ENCODE data around the gene KCNMB4. TPM values are rescaled to one million over a fixed set of nuclear protein-coding genes. Genes with fewer than 3 reads are reported as not detected.
"Not testable (repeated sequence)": the region's sequence is repeated elsewhere in the genome, so short reads cannot be mapped to it uniquely, and the experiment has no call there.

Gene KCNMB4
- total RNA-seq, 4 donors from 2014 or later, result 2.7 to 4.9 (median 3.3) TPM

DNA sequence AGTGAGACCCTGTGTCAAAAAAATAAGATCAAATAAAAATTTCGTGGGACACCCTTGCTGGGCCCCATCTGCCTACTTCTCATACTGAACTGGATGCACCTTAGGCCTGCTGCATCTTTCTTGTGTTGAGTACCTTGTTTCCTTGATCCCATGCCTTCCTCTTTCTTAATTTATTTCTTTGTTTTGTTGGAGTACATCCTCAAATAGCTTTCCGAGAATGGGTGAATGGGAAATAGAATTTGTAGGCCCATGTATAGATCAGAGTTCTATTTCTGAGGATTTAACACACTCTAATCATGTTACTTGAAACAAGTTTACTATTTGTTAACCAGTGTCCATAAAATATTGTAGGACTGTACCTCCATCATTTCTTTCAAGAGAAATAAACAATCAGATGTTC lies 23.6 kb downstream of the KCNMB4 start:
- H3K27me3 ChIP-seq, result no peaks in the 10 kb centered on the region
- H3K4me1 ChIP-seq, result no peaks in the 10 kb centered on the region
- TF ChIP-seq POLR2AphosphoS5 (IDR thresholded peaks at IDR 0.05) (no peak), EP300 (IDR thresholded peaks at IDR 0.05) (no peak), POLR2A (IDR thresholded peaks at IDR 0.05) (no peak)
- TF ChIP-seq, protein P1, sequence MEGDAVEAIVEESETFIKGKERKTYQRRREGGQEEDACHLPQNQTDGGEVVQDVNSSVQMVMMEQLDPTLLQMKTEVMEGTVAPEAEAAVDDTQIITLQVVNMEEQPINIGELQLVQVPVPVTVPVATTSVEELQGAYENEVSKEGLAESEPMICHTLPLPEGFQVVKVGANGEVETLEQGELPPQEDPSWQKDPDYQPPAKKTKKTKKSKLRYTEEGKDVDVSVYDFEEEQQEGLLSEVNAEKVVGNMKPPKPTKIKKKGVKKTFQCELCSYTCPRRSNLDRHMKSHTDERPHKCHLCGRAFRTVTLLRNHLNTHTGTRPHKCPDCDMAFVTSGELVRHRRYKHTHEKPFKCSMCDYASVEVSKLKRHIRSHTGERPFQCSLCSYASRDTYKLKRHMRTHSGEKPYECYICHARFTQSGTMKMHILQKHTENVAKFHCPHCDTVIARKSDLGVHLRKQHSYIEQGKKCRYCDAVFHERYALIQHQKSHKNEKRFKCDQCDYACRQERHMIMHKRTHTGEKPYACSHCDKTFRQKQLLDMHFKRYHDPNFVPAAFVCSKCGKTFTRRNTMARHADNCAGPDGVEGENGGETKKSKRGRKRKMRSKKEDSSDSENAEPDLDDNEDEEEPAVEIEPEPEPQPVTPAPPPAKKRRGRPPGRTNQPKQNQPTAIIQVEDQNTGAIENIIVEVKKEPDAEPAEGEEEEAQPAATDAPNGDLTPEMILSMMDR (IDR thresholded peaks at IDR 0.05), result no peak
- no peak overlapping the region for H3K27ac ChIP-seq
- peaks cover 6% of the 10 kb centered on the region for H3K9me3 ChIP-seq
- 92% methylated on average over 2 of the region's 2 CpGs for WGBS
- no peaks in the 10 kb centered on the region for H3K36me3 ChIP-seq
- no peak for DNase-seq (ENCODE audit: low spot score in 2 of 2)
- H3K4me3 ChIP-seq, result no peak overlapping the region

GRCh38 chr12:70392631-70393030 lies 26.5 kb downstream of the KCNMB4 start:
- not testable (repeated sequence) for H3K4me1 ChIP-seq; H3K4me3 ChIP-seq; DNase-seq (ENCODE audit: low spot score in 2 of 2); H3K9me3 ChIP-seq; H3K36me3 ChIP-seq; H3K27ac ChIP-seq; H3K27me3 ChIP-seq
- WGBS, result 91% methylated on average over 1 of the region's 1 CpG

DNA sequence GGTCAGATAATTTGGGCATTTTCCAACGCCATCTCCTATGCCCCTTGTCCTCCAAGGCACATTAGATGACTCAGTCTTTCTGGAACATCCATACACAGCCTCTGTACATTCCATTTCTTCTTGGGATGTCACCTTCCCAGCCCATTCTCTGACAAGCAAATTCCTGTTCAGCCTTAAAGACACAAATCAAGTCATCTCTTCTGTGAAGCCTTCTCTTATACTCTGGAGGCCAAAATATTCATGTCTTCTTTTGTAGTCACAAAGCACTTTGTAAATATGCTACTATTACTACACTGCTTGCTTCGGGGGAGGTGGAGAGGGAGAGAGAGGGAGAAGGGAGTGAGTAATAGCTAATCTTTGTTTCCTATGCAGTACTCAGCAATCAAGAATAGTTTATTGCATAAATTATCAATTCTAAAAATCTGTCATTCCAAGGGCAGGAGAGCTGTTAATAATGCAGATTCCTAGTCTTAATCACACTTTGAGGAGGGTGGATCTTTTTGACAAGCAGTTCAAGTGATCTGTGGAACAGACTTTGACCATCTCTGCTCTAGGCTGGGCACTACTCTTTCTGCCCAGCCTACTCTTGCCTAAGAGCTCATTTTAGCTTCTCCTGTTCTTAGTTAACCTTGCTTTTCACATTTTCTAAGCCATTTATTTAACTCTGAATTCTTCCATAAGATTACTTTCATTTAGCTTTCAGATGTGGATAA lies 27.9 kb downstream of the KCNMB4 start:
- Histone ChIP-seq H3K27me3 (no peaks in the 10 kb centered on the region), H3K4me1 (no peaks in the 10 kb centered on the region), H3K36me3 (no peaks in the 10 kb centered on the region), H3K4me3 (no peak overlapping the region), H3K9me3 (peaks cover 6% of the 10 kb centered on the region), H3K27ac (no peak overlapping the region)
- 49% methylated on average over 2 of the region's 2 CpGs for WGBS
- no peak for DNase-seq (ENCODE audit: low spot score in 2 of 2)
- TF ChIP-seq POLR2A (IDR thresholded peaks at IDR 0.05) (no peak), POLR2AphosphoS5 (IDR thresholded peaks at IDR 0.05) (no peak), EP300 (IDR thresholded peaks at IDR 0.05) (no peak)
- TF ChIP-seq, protein P1 (IDR thresholded peaks at IDR 0.05), result no peak

DNA sequence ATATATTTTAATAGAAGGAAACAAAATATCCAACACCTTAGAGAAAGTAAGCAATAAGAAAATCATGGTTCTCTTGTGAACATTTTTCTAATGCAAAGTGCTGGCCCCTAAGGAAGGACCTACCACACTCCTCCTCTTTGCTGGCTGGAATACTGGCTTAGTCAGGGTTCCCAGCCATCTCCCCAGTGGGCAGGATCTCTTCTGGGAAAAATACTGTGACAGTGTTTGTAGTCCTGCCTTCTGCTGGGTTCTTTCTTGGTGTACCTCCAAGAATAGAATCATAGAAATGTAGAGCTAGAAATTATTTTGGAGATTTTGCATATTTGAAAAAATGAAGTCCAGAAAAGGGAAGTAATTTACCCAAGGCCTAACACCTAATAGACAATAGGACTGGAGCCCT lies 31.9 kb downstream of the KCNMB4 start:
- no peak overlapping the region for H3K4me3 ChIP-seq
- H3K4me1 ChIP-seq, result no peaks in the 10 kb centered on the region
- H3K36me3 ChIP-seq, result no peaks in the 10 kb centered on the region
- no peaks in the 10 kb centered on the region for H3K27me3 ChIP-seq
- no peak for TF ChIP-seq POLR2AphosphoS5 (IDR thresholded peaks at IDR 0.05)
- TF ChIP-seq, protein P1 (IDR thresholded peaks at IDR 0.05), result no peak
- no peak for TF ChIP-seq POLR2A (IDR thresholded peaks at IDR 0.05)
- TF ChIP-seq EP300 (IDR thresholded peaks at IDR 0.05), result no peak
- H3K27ac ChIP-seq, result no peak overlapping the region
- DNase-seq (ENCODE audit: low spot score in 2 of 2), result no peak
- no peaks in the 10 kb centered on the region for H3K9me3 ChIP-seq

DNA sequence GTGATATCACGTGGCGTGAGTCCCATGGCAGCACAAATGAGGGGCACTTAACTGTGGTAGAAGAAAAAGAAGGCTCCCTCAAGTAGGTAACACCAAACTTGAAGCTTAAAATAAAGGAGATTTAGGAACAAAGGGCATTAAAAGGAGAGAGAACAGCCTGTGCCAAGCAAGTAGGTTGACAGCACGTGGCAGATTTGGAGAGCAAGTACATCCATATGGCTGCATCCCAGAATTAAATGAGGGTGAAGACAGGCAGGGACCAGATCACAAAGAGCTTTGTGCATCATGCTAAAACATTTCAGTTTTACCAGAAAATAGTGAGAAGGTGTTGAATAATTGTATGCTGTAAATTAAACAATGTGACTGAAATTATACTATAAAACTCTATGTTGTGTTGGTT lies 32.8 kb downstream of the KCNMB4 start:
- H3K4me3 ChIP-seq, result no peak overlapping the region
- H3K27me3 ChIP-seq, result no peaks in the 10 kb centered on the region
- H3K9me3 ChIP-seq, result no peaks in the 10 kb centered on the region
- WGBS, result 77% methylated on average over 3 of the region's 3 CpGs
- H3K4me1 ChIP-seq, result no peaks in the 10 kb centered on the region
- TF ChIP-seq POLR2AphosphoS5 (IDR thresholded peaks at IDR 0.05), result no peak
- no peak for TF ChIP-seq POLR2A (IDR thresholded peaks at IDR 0.05)
- TF ChIP-seq, protein P1 (IDR thresholded peaks at IDR 0.05), result no peak
- TF ChIP-seq EP300 (IDR thresholded peaks at IDR 0.05), result no peak
- no peak overlapping the region for H3K27ac ChIP-seq
- no peaks in the 10 kb centered on the region for H3K36me3 ChIP-seq
- no peak for DNase-seq (ENCODE audit: low spot score in 2 of 2)

DNA sequence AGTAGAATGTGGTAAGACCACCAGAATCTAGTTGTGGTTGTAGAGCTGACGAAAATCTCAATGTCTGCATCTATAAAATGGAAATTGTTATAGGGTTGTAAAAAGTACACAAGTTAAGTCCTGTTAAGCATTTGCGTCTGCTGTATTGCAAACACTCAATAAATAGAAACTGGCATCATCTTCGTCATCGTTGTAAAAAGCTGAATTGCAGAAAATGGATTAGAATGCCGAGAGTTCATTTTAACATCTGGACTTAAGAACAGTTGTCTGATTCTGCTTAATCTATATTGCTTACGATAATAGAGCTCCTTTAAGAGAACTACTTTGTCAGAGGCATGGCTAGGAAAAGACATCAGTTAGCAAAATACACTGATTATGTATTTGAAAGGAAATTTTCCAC lies 33.2 kb downstream of the KCNMB4 start:
- 61% methylated on average over 6 of the region's 6 CpGs for WGBS
- Histone ChIP-seq H3K9me3 (no peaks in the 10 kb centered on the region), H3K27ac (no peak overlapping the region), H3K27me3 (no peaks in the 10 kb centered on the region), H3K4me1 (no peaks in the 10 kb centered on the region), H3K36me3 (no peaks in the 10 kb centered on the region), H3K4me3 (no peak overlapping the region)
- TF ChIP-seq POLR2AphosphoS5 (IDR thresholded peaks at IDR 0.05) (no peak), EP300 (IDR thresholded peaks at IDR 0.05) (no peak)
- DNase-seq (ENCODE audit: low spot score in 2 of 2), result no peak
